NCI-H1105 treated with DMSO at 0.1 percent for 48 hours (cell line): Measurements from ENCODE around the gene PIGQ.

Experiments used
- DNase-seq: peaks from one replicate; lab custom pipeline; 2025; lab: John Stamatoyannopoulos, UW

Gene PIGQ

DNA sequence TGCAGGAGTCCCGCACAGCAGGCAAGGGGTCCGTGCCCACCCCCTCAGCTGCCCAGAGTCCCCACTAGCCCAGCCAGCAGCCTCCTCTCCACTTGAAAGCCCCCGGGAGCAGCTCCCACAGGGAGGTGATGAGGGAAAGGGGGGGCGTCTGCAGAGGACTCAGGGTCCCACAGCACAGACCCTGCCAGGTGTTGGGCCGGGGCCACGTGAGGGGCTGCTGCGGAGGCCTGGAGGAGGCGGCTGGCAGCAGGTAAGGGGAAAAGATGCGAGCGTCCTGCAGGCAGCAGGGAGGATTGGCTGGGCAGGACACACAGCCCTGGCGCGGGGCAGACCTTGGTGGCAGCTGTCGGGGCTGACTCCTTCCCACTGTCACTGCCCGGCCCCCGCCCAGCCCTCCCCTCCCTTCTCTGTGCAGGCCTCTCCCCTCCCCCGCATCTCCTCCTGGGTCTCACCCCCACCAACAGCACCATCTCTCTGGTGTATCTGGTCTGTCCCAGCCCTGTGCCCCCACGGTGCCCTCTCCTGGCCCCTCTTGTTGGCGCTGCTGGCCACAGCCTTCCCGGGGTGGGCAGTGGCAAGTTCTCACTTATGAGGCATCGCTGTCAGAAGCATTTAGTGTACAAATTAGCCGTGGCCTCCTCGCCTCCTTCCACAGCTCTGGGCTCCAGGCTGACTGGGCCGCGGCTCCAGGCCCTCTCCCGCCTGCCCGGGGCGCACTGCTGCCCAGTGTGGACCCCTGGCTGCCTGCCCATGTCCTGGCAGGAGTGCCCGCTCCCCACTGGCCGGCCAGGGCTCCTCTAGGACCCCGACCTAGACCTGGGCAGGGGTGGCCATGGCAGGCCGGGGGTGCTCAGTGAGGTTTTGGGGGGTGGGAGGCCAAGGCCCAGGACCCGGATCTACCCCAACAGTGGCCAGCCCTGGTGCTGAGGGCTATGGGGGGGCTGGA is 14.0 kb upstream of the PIGQ start:
- DNase-seq: no peak

DNA sequence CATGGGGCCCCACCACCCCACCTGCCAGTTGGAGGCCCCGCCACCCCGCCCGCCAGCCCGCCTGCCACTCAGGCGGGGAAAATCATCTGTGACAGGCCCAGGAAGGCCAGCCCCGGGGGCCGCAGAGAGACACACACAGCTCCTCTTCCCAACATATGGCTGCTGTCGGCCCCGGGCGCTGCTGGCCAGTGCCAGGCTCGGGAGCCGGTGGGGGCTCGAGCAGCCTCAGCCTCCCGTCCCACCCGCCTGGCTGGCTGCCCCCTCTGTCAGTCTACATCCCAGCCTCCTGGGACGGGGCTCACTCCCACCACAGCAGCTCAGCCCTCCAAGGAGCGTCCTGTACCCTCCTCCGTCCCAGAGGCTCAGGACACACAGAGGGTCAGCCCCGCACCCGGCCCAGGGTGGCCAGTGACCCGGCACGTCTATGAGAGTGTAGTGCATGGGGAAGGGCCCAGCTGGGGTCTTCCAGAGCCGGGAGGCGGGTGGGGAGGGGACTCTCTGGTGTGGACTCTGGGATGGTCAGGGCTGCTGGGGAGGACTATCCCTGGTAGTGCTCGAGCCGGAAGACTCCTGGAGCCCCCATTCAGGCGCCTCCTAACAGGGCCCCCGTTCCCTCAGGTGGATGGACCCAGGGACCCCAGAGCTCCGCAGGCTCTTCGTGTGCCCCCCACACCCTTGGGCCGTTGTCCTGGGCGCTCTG is 13.1 kb upstream of the PIGQ start:
- DNase-seq: no peak

DNA sequence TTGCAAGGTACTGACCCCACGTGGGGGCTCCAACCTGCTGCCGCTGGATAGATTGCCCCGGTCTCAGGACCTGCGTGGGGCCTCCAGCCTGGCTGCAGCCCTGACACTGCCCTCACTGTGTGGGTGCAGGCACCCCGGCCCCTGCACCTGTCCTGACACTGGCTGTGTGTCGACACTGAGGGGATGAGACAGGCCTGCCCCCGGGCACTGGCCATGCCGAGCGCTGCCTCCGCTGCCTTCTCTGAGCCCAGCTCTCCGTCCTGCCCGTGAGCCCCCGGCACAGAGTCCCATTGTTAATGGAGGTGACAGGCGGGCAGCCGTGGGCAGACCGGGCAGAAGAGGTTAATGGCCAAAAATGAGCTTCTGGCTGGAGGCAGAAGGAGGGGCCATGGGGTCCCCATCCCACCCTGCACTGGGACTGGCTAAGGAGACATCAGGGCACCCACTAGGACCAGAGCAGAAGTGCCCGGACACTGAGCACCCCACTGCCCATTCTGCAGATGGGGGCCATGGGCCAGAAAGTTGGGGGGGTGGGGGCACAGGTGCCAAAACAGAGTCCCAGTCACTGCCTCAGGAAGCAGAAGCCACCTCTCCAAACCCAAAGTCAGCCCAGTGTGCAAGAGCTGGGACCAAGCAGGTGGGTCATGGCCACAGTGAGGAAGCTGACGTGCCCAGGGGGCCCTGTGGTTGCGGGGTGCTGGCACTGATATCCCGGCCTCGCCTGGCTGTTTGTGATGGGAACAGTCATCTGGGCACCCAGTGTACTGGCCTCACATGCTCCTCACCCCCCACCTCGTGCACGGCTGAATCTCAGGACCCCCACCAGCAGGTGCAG is 12.1 kb upstream of the PIGQ start:
- DNase-seq: no peak

DNA sequence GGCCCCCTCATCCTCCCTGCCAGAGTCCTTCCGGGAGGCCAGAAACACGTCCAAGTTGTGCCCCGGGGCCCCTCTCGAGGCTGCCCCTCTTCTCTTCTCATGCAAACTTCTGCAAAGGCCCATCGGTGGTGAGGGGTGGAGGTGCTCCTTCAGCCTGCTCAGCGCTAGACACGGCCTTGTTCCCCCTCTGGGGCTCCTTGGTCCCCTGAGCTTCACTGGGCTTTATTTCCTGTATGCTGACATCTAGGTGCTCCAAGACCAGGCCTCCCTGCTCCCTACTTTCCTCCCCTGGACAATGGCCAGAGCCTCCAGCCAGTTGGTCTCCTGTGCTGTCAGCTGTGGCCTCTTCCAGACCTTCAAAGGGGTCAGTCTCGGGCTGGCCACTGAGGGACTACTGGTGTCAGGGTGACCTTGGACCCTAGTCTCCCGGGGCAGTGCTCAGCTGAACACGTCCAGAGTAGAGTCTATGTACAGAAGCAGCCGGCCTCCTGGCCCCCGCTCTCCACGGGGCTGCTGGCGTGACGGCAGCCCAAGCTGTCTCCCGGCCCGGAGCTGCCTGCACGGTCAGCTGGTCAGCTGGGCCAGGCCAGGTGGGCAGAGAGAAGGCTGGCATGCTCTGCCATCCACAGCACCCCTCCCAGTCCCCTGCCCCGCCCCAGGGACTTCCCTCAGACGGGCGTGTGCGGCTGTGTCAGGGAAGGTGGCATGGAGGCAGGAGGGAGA is 11.3 kb upstream of the PIGQ start:
- no peak for DNase-seq

DNA sequence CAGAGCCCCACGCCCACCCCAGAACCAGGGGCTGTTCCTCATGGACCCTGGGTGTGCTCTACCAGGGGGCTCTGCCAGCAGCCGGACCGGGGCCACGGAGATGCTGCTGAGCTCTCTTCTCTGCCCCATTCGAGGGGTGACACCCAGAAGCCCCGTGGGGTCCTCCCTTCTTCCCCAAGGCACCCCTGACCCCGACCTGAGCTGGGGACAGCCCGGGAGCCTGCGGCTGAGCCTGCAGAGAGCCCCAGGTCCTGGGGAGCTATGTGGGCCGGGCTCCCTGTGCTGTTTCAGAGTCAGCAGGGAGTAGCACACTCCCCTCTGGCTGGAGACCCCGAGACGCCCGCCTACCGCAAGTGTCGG is 10.8 kb upstream of the PIGQ start:
- no peak for DNase-seq

GRCh38 chr16:559411-560203 is 10.2 kb upstream of the PIGQ start:
- no peak for DNase-seq

- DNase-seq: no peak
Measured at GRCh38 chr16:560204-560700, 9.5 kb upstream of the PIGQ start, which contains the start of gene PRR35. Gene PRR35 (plus strand): TSS chr16:560394. CDS start chr16:563295, 2,901 bp downstream.

DNA sequence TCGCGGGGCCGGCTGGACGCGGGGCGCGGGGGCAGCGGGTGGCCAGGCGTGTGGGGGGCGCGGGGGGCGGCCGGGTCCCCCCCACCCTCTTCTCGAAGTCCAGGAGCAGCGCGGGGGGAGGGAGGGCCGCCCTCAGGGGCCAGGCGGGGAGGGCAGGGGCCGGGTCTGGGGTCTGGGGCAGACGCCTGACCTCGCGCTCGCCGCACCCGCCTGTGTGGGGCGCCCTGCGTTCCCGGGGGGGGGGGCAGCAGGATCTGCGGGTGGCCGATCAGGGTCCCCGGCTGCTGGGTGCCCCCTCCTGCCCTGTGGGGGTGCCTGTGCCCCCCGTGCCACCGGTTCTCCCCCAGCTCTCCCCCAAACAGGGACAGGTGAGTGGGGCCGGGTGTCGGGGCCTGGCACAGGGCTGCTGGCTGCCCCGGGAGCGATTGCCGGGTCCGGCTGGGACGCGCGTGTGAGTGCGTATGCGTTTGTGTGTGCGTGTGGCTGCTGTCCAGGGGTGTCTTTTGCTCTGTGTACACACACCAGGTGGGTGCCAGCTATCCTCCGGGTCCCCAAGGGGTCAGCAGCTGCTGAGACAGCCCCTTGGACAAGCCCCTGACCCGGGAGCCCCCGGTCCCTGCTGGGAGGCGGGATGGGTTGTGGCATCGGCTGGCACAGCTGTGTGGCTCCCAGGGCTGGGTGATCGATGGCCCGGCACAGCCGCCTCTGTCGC is 8.9 kb upstream of the PIGQ start:
- no peak for DNase-seq

GRCh38 chr16:561413-561794 is 8.4 kb upstream of the PIGQ start:
- no peak for DNase-seq

- DNase-seq: no peak
Measured at GRCh38 chr16:561957-562938, 7.5 kb upstream of the PIGQ start.

GRCh38 chr16:563072-563644 is 6.6 kb upstream of the PIGQ start:
- DNase-seq: no peak

GRCh38 chr16:564690-565418 is 4.9 kb upstream of the PIGQ start:
- DNase-seq: no peak

GRCh38 chr16:565419-566330 is 4.1 kb upstream of the PIGQ start:
- no peak for DNase-seq

DNA sequence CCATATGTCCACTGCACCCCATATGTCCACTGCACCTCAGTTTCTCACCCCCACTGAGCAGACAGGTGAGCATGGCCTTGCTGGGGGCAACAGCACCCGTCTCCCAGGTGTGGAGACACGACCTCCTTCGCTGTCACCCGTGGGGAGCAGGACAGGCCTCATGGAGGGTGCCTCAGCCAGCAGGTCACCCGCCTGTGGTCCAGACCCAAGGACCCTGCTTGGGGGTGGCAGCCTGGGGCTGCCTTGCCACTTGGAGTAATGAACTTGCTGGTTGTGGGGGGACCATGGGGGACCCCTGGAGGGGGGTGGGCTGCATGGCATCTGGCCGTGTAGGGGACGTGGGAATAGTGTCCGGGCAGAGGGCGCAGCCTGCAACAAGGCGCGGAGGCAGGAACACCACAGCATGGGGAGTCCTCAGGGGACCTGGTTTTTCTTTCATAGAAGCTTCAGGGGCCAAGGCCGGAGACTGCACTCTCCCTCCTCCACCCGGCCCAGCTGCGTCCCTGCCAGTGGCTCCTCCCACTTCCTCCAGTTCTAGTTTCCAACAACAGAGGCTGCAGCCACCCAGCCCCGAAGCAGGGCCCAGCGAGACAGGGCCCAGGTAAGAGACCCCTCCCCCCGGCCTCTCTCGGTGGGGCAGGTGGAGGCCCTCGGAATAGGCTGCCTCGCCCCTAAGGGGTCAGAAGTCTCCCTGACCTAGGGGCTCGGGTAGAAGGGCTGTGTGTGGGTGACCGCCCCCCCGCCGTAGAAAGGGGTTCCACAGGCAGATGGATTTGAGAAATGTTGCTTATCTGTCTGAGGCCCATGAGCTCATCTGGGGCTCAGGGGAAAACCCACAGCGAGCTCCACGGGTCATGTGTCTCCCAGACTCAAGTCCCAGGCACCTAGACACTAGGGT is 3.0 kb upstream of the PIGQ start, which contains the start of gene NHLRC4:
Gene NHLRC4 (plus strand): TSS at position 531 of the 898 bp plus-strand sequence. CDS start 1,043 bp downstream, outside the sequence.
- DNase-seq: no peak
